Lung (tissue), 12 donors: ENCODE data around the gene ADD2. TPM values are rescaled to one million over a fixed set of nuclear protein-coding genes. Genes with fewer than 3 reads are reported as not detected.
A peak's percentile ranks its signal among the peaks of the same experiment; 100 is the strongest.

Experiments used
- ATAC-seq: fragments of 200-7000 bp; cut with Tn5 transposase; one replicate; pipeline ENCODE4 v1.9.1; 2020; ENCODE audit warnings: moderate number of reproducible peaks; ENCODE audit not compliant: insufficient read depth, low FRiP score
- DNase-seq, 3 donors: peaks; one replicate each; pipeline ENCODE4 v3.0.0-alpha.2; 2013 to 2017
- H3K27ac ChIP-seq, 2 donors: one replicate each; pipeline ENCODE4 v1.5.1; 2013; ENCODE audit warnings: mild to moderate bottlenecking in 2 of 2, moderate library complexity in 2 of 2, control low read depth in 1 of 2, inconsistent platforms in 1 of 2, low read depth in 1 of 2, low read length in 1 of 2
- H3K27me3 ChIP-seq, 3 donors: one replicate each; pipeline ENCODE4 v1.5.1; 2013; ENCODE audit warnings: low read length in 2 of 3; ENCODE audit not compliant: control insufficient read depth in 3 of 3, insufficient read depth in 3 of 3
- H3K36me3 ChIP-seq, 4 donors: one replicate each; pipeline ENCODE4 v1.5.1; 2013; ENCODE audit warnings: low read length in 4 of 4, mild to moderate bottlenecking in 1 of 4, moderate library complexity in 1 of 4; ENCODE audit not compliant: control insufficient read depth in 4 of 4, insufficient read depth in 4 of 4
- H3K4me1 ChIP-seq, 5 donors: one replicate each; pipeline ENCODE4 v1.5.1; 2013; ENCODE audit warnings: low read length in 5 of 5, mild to moderate bottlenecking in 2 of 5, moderate library complexity in 1 of 5; ENCODE audit not compliant: control insufficient read depth in 5 of 5, insufficient read depth in 5 of 5
- H3K4me3 ChIP-seq: one replicate; pipeline ENCODE4 v1.5.1; 2013; ENCODE audit warnings: mild to moderate bottlenecking, control low read depth, moderate library complexity
- H3K9ac ChIP-seq, 2 donors: one replicate each; pipeline ENCODE4 v1.5.1; 2013; ENCODE audit warnings: low read length in 2 of 2, control low read depth in 1 of 2; ENCODE audit not compliant: insufficient read depth in 1 of 2
- H3K9me3 ChIP-seq, 4 donors: one replicate each; pipeline ENCODE4 v1.5.1; 2013; ENCODE audit warnings: low read length in 3 of 4, mild to moderate bottlenecking in 1 of 4, moderate library complexity in 1 of 4; ENCODE audit not compliant: control insufficient read depth in 4 of 4, insufficient read depth in 3 of 4
- CTCF ChIP-seq: IDR thresholded peaks from 2 replicates; pipeline ENCODE4 v1.5.1; 2012; ENCODE audit warnings: mild to moderate bottlenecking; ENCODE audit errors: control extremely low read depth, extremely low read depth
- WGBS, 2 donors: extraction: QIAGEN DNeasy Blood & Tissue Kit; methylation state at CpG; one replicate each; pipeline ENCODE4 v1.1.7; 2013; 5-methylcytosine and 5-hydroxymethylcytosine counted together
- polyA plus RNA-seq, 2 donors: library from polyadenylated mRNA; stranded (reverse); fragments of 200-250 nt; gene quantifications; one replicate each; pipeline ENCODE4 v1.2.1, GENCODE V29; 2013
- total RNA-seq, 2 donors: library from RNA; depleted of rRNA in 1 of 2; stranded (reverse); fragments of >200 nt in 1 of 2; gene quantifications; one replicate each; pipeline ENCODE4 v1.2.1, GENCODE V29; 2014 to 2021
- donor health status: control.
- donor health status: control.
- donor health status: Bipolar disorder and iron deficiency.
- donor health status: healthy.
- donor health status: DM: yes; HTN: yes; CAD: no.

The ADD2 gene
- total and polyA plus RNA-seq, 4 donors: 0.35 to 5.9 (median 1.8) TPM

GRCh38 chr2:70616168-70616694, 151.8 kb downstream of the ADD2 start:
- Histone ChIP-seq H3K4me1 (no peaks in the 10 kb centered on the region), H3K36me3 (no peaks in the 10 kb centered on the region), H3K27ac (no peak overlapping the region), H3K9ac (no peak overlapping the region), H3K4me3 (no peak overlapping the region), H3K9me3 (peaks cover 0 to 2% (median 0%) of the 10 kb centered on the region in 4 donors), H3K27me3 (peaks cover 0 to 9% (median 0%) of the 10 kb centered on the region in 3 donors)
- 82 to 90% methylated on average over 6 of the region's 6 CpGs for WGBS, 2 donors
- ATAC-seq: peak; percentile 69
- no peak for DNase-seq
- no peak for TF ChIP-seq CTCF

- Histone ChIP-seq H3K9ac (no peak overlapping the region), H3K4me3 (no peak overlapping the region), H3K27me3 (peaks cover 0 to 8% (median 0%) of the 10 kb centered on the region in 3 donors), H3K4me1 (no peaks in the 10 kb centered on the region), H3K27ac (no peak overlapping the region), H3K36me3 (no peaks in the 10 kb centered on the region), H3K9me3 (peaks cover 0 to 2% (median 0%) of the 10 kb centered on the region in 4 donors)
- TF ChIP-seq CTCF: no peak
- ATAC-seq: no peak
- no peak for DNase-seq
- 74 to 78% methylated on average over 2 of the region's 2 CpGs for WGBS, 2 donors
Observed at GRCh38 chr2:70615222-70615621, 152.8 kb downstream of the ADD2 start.

- Histone ChIP-seq H3K27me3 (peaks cover 0 to 2% (median 0%) of the 10 kb centered on the region in 3 donors), H3K27ac (no peak overlapping the region), H3K4me3 (no peak overlapping the region), H3K9ac (no peak overlapping the region), H3K9me3 (peaks cover 0 to 2% (median 0%) of the 10 kb centered on the region in 4 donors), H3K36me3 (no peaks in the 10 kb centered on the region), H3K4me1 (no peaks in the 10 kb centered on the region)
- no peak for DNase-seq
- whole genome bisulfite sequencing, 2 donors: 74 to 84% methylated on average over 7 of the region's 7 CpGs
- TF ChIP-seq CTCF: no peak
- no peak for ATAC-seq
Observed at GRCh38 chr2:70613521-70613920, 154.5 kb downstream of the ADD2 start.

DNA sequence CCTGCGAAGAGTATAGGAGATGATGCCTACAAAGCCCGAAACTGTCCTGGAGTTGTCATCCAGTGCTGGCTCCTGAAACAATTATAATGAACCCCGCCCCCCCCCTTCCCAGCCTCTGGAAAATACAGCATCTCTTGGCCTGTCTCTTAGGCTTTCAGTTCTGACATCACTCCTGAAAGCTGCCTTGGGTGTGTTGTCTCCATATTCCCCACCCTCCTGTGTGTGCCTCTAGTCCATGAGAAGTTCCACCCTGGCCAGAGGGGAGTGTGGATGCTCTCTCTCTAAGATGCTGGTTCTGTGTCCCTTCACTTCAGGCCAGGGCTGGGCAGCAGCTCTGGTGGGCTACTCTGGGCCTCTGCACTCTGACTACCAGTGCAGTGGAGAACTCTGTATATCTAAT, 155.4 kb downstream of the ADD2 start:
- H3K9ac ChIP-seq: no peak overlapping the region
- WGBS, 2 donors: 92 to 94% methylated on average over 3 of the region's 3 CpGs
- peaks cover 0 to 2% (median 0%) of the 10 kb centered on the region in 4 donors for H3K9me3 ChIP-seq
- no peak for DNase-seq
- H3K27ac ChIP-seq: no peak overlapping the region
- TF ChIP-seq CTCF: no peak
- H3K4me3 ChIP-seq: no peak overlapping the region
- no peaks in the 10 kb centered on the region for H3K36me3 ChIP-seq
- H3K4me1 ChIP-seq: no peaks in the 10 kb centered on the region
- H3K27me3 ChIP-seq: no peaks in the 10 kb centered on the region
- no peak for ATAC-seq
